K562 (cell line): ENCODE measurements around the gene FOLR2. TPM values are rescaled to one million over a fixed set of nuclear protein-coding genes. Genes with fewer than 3 reads are reported as not detected.

ENCODE experiments used
- ATAC-seq: fragments of 200-7000 bp; cut with Tn5 transposase; 3 replicates; pipeline ENCODE4 v1.9.1; 2020; ENCODE audit warnings: moderate library complexity
- BruUV-seq: library from RNA; stranded (reverse); fragments of 400-500 nt; replicated peaks from 2 replicates; lab custom pipeline; 2021; lab: Mats Ljungman, UMichigan
- CTCF ChIA-PET: fragments of 300-600 bp; formaldehyde crosslinking; extraction: SDS; loops from one replicate; lab custom pipeline; 2021; ENCODE audit warnings: low intra/inter-chr PET ratio; lab: Yijun Ruan, JAX
- POLR2A ChIA-PET: fragments of 300-600, 350-650 bp; sonication (Branson Sonifier 250); formaldehyde crosslinking; extraction: SDS; loops from one replicate; lab custom pipeline; 2021; ENCODE audit warnings: antibody characterized with exemption, inconsistent platforms; lab: Yijun Ruan, JAX
- DNase-seq, 4 experiments: peaks; one replicate each; pipeline versions ENCODE4 v3.0.0 to v3.0.0-alpha.2; 2011 to 2018; ENCODE audit warnings: low spot score in 3 of 4, mixed read lengths in 3 of 4; ENCODE audit errors: extremely low read depth in 1 of 4
- FAIRE-seq: peaks from 2 replicates; lab custom pipeline; 2011; peaks lifted over from hg19 to GRCh38; lab: Jason Lieb, UNC
- H2AFZ ChIP-seq: 2 replicates; pipeline ENCODE4 v1.6.0; 2011; ENCODE audit warnings: low read depth, low read length, control low read depth, inconsistent platforms
- H3K27ac ChIP-seq: fragments of 200-600 bp; 3 replicates; pipeline ENCODE4 v1.8.0; 2011; ENCODE audit warnings: low read depth, mild to moderate bottlenecking, control low read depth, inconsistent platforms, low read length, moderate library complexity, mixed read lengths; ENCODE audit errors: extremely low read depth
- H3K27me3 ChIP-seq, 2 experiments: fragments of 300-600 bp in 1 of 2; 2 replicates in 1 of 2; 3 replicates in 1 of 2; pipeline versions ENCODE4 v1.6.0 to v1.8.0; 2011; ENCODE audit warnings: inconsistent platforms in 2 of 2, low read length in 2 of 2, mild to moderate bottlenecking in 1 of 2, mixed read lengths in 1 of 2, moderate library complexity in 1 of 2; ENCODE audit not compliant: control insufficient read depth in 2 of 2, insufficient read depth in 2 of 2
- H3K36me3 ChIP-seq: fragments of 300-600 bp; 3 replicates; pipeline ENCODE4 v1.8.0; 2011; ENCODE audit warnings: mild to moderate bottlenecking, low read length, inconsistent platforms; ENCODE audit not compliant: control insufficient read depth, insufficient read depth
- H3K4me1 ChIP-seq, 2 experiments: fragments of 200-600 bp in 1 of 2; replicated peaks in 1 of 2; 2 replicates in 1 of 2; 3 replicates in 1 of 2; pipeline versions ENCODE4 v1.5.1 to v1.8.0; 2011; ENCODE audit warnings: inconsistent platforms in 2 of 2, low read length in 2 of 2, mild to moderate bottlenecking in 1 of 2, mixed read lengths in 1 of 2, moderate library complexity in 1 of 2; ENCODE audit not compliant: control insufficient read depth in 2 of 2, insufficient read depth in 2 of 2
- H3K4me2 ChIP-seq: 2 replicates; pipeline ENCODE4 v1.6.1; 2011; ENCODE audit warnings: low read length, control low read depth, inconsistent platforms, mixed read lengths; ENCODE audit not compliant: insufficient read depth
- H3K4me3 ChIP-seq: fragments of 200-600 bp; sonication (generic), shearing (Covaris generic); 2 replicates; pipeline ENCODE4 v1.5.1; 2016; ENCODE audit warnings: control low read depth, inconsistent platforms
- H3K79me2 ChIP-seq: fragments of 200-600 bp; 3 replicates; pipeline ENCODE4 v1.8.0; 2011; ENCODE audit warnings: low read length, inconsistent platforms; ENCODE audit not compliant: control insufficient read depth, insufficient read depth
- H3K9ac ChIP-seq, 2 experiments: 2 replicates each; pipeline versions ENCODE4 v1.6.0 to v1.6.1; 2011; ENCODE audit warnings: low read depth in 2 of 2, low read length in 2 of 2, control low read depth in 1 of 2, inconsistent platforms in 1 of 2, mild to moderate bottlenecking in 1 of 2, mixed read lengths in 1 of 2; ENCODE audit not compliant: insufficient read depth in 1 of 2
- H3K9me1 ChIP-seq: one replicate; pipeline ENCODE4 v1.6.0; 2011; ENCODE audit warnings: inconsistent platforms, mild to moderate bottlenecking, low read length, moderate library complexity; ENCODE audit not compliant: control insufficient read depth, insufficient read depth
- H3K9me3 ChIP-seq: replicated peaks from 2 replicates; pipeline ENCODE4 v1.5.1; 2011; ENCODE audit warnings: low read depth, low read length, inconsistent platforms; ENCODE audit not compliant: control insufficient read depth, insufficient read depth
- H4K20me1 ChIP-seq: replicated peaks from 2 replicates; pipeline ENCODE4 v1.6.1; 2011; ENCODE audit warnings: low read length, inconsistent platforms, mixed read lengths; ENCODE audit not compliant: control insufficient read depth, insufficient read depth
- SPI1 ChIP-seq: IDR thresholded peaks from 2 replicates; pipeline ENCODE4 v1.6.1; 2011; ENCODE audit warnings: low read depth, low read length, control low read depth, borderline replicate concordance
- WGBS: fragments of 100-300 bp; shearing (Covaris generic); methylation state at CpG from one replicate; pipeline ENCODE4 v1.1.6; 2016; ENCODE audit warnings: low coverage, mixed read lengths; ENCODE audit not compliant: insufficient coverage; ENCODE audit errors: missing lambda C conversion rate; 5-methylcytosine and 5-hydroxymethylcytosine counted together
- in situ Hi-C: fragments of 300-500 bp; cut with MboI; formaldehyde crosslinking; loops from 4 replicates; pipeline ENCODE4 v1.15.0; 2018; ENCODE audit warnings: inconsistent platforms, mixed read lengths
- intact Hi-C: fragments of 100-400 bp; cut with micrococcal nuclease; formaldehyde crosslinking; loops from 2 replicates; pipeline ENCODE4 v1.14.2; 2022
- polyA plus RNA-seq, 8 experiments: library from polyadenylated mRNA; depleted of rRNA in 4 of 8; stranded (reverse) in 5 of 8; unstranded in 3 of 8; fragments of >200 nt; fragmentation: Nextera tagmentation in 2 of 8; fragmentation: Illumina TruSeq in 1 of 8; extraction: Ambion mirVana in 2 of 8; extraction: Trizol in 1 of 8; gene quantifications; 2 replicates each; pipeline versions ENCODE4 v1.2.1 to v1.2.3, GENCODE V29; 2011 to 2014; ENCODE audit warnings: inconsistent platforms in 1 of 8, missing spikeins in 1 of 8
- total RNA-seq, 7 experiments: library from RNA; depleted of rRNA in 6 of 7; stranded (reverse); fragments of >200 nt in 6 of 7; fragmentation: Illumina TruSeq in 2 of 7; extraction: Trizol in 2 of 7; gene quantifications; 2 replicates each; pipeline versions ENCODE4 v1.2.1 to v1.2.3, GENCODE V29; 2011 to 2021; ENCODE audit warnings: low replicate concordance in 1 of 7
- TF ChIP-seq, protein P1 (sequence below): fragments of 250-450 bp; sonication (Bioruptor Pico); IDR thresholded peaks from 2 replicates; pipeline ENCODE4 v1.5.1; 2021; ENCODE audit warnings: mild to moderate bottlenecking

The FOLR2 gene
- total and polyA plus RNA-seq, 9 of the 15 experiments (the other 6 are each of a cell fraction or from before 2014, with no cell fraction given), result 0.27 TPM; not detected in 8

- intact Hi-C loops (no loop called here), in situ Hi-C loops (no loop called here)
- Histone ChIP-seq H3K4me2 (no peak overlapping the region; the same call in 1 of the 2 replicates), H3K27ac (no peak overlapping the region), H3K27me3 (no peaks in the 10 kb centered on the region), H3K36me3 (peaks cover 5% of the 10 kb centered on the region; the same call in 2 of the 3 replicates), H3K9me1 (peaks cover 5% of the 10 kb centered on the region), H4K20me1 (no peaks in the 10 kb centered on the region), H2AFZ (peak overlapping the region; percentile 82), H3K4me3 (no peak overlapping the region), H3K9me3 (no peaks in the 10 kb centered on the region), H3K9ac (peak overlapping the region; percentile 69 to 72; a peak in 3 of 4 replicates), H3K4me1 (peaks cover 35 to 44% of the 10 kb centered on the region in 2 experiments), H3K79me2 (peaks cover 24% of the 10 kb centered on the region)
- 57% methylated on average over 7 of the region's 7 CpGs for WGBS
- DNase-seq, result peak in 1 of 4 experiments; percentile 3
- no peak for FAIRE-seq
- POLR2A ChIA-PET, result interaction anchor here (0.7 to 2.1 kb wide), 3 partner anchors 17 to 197 kb away, joined by 3 to 9 read pairs (median 3); no protein-coding TSS in a partner anchor
- no peak for ATAC-seq
- CTCF ChIA-PET, result interaction anchor here (0.6 kb wide), 1 partner anchor 45 kb away, joined by 3 read pairs; no protein-coding TSS in a partner anchor
- no TSS peak for BruUV-seq
- TF ChIP-seq, protein P1, sequence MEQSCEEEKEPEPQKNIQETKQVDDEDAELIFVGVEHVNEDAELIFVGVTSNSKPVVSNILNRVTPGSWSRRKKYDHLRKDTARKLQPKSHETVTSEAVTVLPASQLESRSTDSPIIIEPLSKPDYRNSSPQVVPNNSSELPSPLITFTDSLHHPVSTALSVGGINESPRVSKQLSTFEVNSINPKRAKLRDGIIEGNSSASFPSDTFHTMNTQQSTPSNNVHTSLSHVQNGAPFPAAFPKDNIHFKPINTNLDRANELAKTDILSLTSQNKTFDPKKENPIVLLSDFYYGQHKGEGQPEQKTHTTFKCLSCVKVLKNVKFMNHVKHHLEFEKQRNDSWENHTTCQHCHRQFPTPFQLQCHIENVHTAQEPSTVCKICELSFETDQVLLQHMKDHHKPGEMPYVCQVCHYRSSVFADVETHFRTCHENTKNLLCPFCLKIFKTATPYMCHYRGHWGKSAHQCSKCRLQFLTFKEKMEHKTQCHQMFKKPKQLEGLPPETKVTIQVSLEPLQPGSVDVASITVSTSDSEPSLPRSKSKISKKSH (CRISPR knock-in tag), result no peak
- TF ChIP-seq SPI1, result peak; percentile 65; the same call in 1 of the 2 replicates
Observed at GRCh38 chr11:72221386-72222075, 4.9 kb downstream of the FOLR2 start.
